GM12872 (cell line): ENCODE data around the gene RTP3.

Experiments
- TF ChIP-seq, protein P1 (sequence below): IDR thresholded peaks from 3 replicates; pipeline ENCODE4 v1.5.1; 2011; ENCODE audit warnings: low read depth, mild to moderate bottlenecking, low read length, moderate library complexity; ENCODE audit not compliant: insufficient read depth

Gene RTP3

DNA sequence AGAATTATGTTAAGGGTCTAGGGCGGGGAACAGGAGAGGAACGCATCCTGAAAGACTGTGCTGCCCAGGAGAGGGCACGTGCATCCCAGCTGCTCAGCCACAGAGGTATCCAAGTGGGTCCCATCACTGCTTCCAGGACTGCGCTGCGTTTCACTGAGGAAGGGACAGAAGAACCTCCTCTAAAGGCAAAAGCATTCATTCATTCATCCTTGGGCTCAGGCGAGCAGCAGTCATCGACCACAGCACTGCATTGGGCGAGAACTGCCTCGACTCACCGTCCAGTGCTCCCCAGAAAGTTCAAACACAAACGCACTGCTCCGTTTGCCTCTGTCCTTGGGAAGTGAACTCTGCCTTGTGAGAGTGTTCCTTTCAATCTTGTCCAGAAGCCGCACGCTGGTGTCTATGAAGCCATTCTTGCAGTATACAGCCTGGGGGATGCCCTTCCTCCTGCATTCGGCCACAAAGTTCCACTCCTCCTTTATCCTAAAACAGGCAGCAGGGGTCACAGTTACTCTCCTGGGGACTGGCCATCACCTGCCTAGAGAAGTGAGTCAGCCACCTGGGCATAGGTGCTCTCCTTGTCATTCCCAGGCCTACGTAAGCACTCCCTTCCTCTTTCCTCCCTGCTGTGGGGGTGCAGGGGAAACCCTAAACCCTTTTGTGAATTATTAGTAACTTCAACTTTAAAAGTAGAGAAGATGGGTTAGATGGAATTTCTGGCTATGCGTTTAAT, 47.2 kb downstream of the RTP3 start:
- TF ChIP-seq, protein P1, sequence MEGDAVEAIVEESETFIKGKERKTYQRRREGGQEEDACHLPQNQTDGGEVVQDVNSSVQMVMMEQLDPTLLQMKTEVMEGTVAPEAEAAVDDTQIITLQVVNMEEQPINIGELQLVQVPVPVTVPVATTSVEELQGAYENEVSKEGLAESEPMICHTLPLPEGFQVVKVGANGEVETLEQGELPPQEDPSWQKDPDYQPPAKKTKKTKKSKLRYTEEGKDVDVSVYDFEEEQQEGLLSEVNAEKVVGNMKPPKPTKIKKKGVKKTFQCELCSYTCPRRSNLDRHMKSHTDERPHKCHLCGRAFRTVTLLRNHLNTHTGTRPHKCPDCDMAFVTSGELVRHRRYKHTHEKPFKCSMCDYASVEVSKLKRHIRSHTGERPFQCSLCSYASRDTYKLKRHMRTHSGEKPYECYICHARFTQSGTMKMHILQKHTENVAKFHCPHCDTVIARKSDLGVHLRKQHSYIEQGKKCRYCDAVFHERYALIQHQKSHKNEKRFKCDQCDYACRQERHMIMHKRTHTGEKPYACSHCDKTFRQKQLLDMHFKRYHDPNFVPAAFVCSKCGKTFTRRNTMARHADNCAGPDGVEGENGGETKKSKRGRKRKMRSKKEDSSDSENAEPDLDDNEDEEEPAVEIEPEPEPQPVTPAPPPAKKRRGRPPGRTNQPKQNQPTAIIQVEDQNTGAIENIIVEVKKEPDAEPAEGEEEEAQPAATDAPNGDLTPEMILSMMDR: no peak

DNA sequence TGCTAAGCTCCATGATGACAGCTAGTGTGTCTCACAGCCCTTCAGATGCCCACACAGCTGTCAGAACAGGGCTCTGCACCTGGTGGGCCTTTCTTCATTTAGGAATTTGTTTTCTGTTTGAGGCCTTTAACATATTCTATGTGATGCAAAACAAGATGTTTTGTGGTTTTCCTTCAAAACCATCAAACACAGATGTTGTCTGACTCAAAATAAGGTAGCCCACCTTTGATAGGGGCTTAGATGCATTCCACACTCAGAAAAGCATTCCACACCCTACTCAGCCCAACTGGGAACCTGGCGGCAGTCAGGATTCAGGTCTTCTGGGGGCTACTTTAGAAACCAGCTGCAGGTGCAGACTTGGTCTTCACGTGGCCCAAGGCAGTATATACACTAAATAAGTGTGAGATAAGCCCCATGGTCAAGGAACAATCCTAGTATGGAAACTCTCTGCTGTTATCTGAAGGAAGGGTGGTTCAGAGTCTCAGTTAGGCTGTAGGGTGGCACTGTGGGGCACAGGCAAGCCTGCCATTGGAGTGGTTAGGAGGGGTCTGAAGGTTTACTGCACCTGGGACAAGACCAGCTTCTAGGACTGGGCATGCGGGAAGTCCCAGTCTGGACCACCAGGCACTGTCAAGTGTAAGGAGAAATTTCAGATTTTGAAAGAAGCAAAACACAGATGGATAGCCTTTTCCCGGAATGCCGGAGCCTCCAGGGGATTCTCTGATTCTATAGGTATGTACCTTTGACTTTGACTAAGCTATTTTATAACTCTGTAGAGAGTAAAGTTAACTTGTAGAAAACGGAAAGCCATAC, 48.2 kb downstream of the RTP3 start:
- TF ChIP-seq, protein P1: no peak

DNA sequence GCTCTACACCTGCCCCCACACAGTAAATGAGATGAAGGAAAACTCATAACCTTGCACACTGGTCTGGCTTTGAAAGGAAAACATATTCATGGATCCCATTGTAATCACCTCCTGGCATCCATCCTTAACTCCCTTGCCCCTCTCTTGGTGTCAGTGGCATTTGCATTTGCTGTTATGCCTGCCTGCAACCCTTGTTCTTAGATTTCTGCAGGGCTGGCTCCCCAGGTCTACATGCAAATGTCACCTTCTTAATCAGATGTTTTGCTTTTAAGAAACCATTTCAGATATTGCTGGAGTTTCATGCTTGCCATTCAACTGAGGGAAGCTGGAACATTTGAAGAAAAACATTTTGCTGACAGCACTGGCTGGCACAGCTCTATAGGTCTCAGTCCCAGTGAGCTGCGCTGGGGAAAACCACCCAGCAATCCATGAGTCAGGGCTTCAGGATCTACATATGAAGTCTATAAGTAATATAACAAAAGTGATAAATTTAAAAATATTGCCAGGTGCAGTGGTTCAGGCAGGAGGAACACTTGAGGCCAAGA, 49.2 kb downstream of the RTP3 start:
- TF ChIP-seq, protein P1: no peak

DNA sequence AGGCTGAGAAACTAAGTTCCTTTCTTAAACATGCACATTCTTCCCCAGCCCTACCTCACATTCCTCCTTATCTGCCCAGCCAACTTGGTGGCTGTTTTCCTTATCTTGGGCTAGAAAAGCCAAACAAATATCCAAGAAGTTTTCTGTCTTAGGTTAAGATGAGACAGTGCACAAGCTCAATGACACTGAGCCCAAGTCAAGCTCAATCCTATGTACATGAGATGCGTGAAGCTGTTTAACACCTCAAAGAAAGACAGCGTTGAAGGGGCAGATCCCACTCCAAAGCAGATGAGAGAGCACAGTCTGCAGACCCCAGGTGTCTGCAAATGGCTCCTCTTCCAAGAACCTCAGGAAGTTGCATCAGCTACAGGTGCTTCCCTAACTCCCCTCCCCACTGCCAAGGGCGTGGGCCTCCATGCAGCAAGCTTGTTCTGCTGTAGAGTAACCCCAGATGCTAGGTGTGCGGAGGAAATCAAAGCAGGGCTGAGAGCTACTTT, 51.7 kb downstream of the RTP3 start:
- TF ChIP-seq, protein P1: no peak

DNA sequence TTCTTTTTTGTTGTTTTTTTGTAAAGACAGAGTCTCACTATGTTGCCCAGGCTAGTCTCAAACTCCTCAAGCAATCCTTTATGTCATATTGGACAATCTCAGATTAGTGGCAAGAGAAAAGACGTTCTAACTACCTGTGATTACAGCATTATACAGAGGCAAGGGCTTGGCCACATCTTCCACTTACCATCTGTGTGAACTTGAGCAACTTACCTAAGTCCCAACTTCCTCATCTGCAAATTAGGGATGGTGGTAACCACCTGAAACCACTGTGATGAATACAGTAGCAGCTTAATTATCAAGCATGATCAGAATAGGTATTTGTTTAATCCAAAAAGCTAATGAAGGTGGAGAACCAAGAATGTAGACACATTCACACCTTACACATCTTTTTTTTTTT, 52.2 kb downstream of the RTP3 start:
- TF ChIP-seq, protein P1: no peak
